Ovary (tissue), 9 donors: ENCODE measurements around the gene TCF25. TPM values are rescaled to one million over a fixed set of nuclear protein-coding genes. Genes with fewer than 3 reads are reported as not detected.

Experiments
- DNase-seq, 5 donors: peaks; one replicate each; pipeline ENCODE4 v3.0.0-alpha.2; 2019 to 2020
- H3K27ac ChIP-seq, 2 donors: fragments of 200-600 bp; one replicate each; pipeline versions ENCODE4 v1.5.1 to v1.8.0; 2019 to 2022
- H3K27me3 ChIP-seq: fragments of 200-600 bp; one replicate; pipeline ENCODE4 v1.8.0; 2022
- H3K36me3 ChIP-seq: fragments of 200-600 bp; sonication (generic); one replicate; pipeline ENCODE4 v1.5.1; 2019
- H3K4me1 ChIP-seq: one replicate; pipeline ENCODE4 v1.8.1; 2013; ENCODE audit warnings: mild to moderate bottlenecking, moderate library complexity; ENCODE audit not compliant: insufficient read depth
- H3K4me3 ChIP-seq: fragments of 200-600 bp; sonication (generic); one replicate; pipeline ENCODE4 v1.5.1; 2017
- H3K9me3 ChIP-seq, 2 donors: fragments of 200-600 bp in 1 of 2; sonication (generic) in 1 of 2; one replicate each; pipeline versions ENCODE4 v1.5.1 to v1.8.1; 2013 to 2019; ENCODE audit warnings: mild to moderate bottlenecking in 1 of 2, moderate library complexity in 1 of 2
- EP300 ChIP-seq: sonication (generic); formaldehyde crosslinking; IDR thresholded peaks from one replicate; pipeline ENCODE4 v1.6.1; 2017; ENCODE audit warnings: antibody characterized with exemption
- POLR2A ChIP-seq: fragments of 450-650 bp; IDR thresholded peaks from one replicate; pipeline ENCODE4 v1.6.1; 2017; ENCODE audit warnings: antibody characterized with exemption, mild to moderate bottlenecking, moderate library complexity
- whole genome bisulfite sequencing, 3 donors: extraction: QIAGEN DNeasy Blood & Tissue Kit in 1 of 3; methylation state at CpG; one replicate each; pipeline versions ENCODE4 v1.1.5 to v1.1.7; 2013 to 2017; 5-methylcytosine and 5-hydroxymethylcytosine counted together
- intact Hi-C, 4 donors: fragments of 100-400 bp; cut with DNase I; formaldehyde crosslinking; loops; one replicate each; pipeline versions ENCODE4 v1.11.0 to v1.15.1; 2022 to 2023
- polyA plus RNA-seq, 2 donors: library from polyadenylated mRNA; stranded (reverse); fragments of 200-250 nt in 1 of 2; fragments of 350-450 nt in 1 of 2; fragmentation: Illumina TruSeq in 1 of 2; extraction: RNeasy Lipid Tissue Mini Kit (QIAGEN cat#74804) in 1 of 2; gene quantifications; one replicate each; pipeline ENCODE4 v1.2.3, GENCODE V29; 2013 to 2014
- total RNA-seq, 7 donors: library from RNA; depleted of rRNA in 2 of 7; stranded (reverse); fragments of >200 nt in 2 of 7; fragmentation: NEBNext Ultra II Directional in 3 of 7; extraction: Animal tissue kit (Norgen Biotek cat#: 25700) in 3 of 7; gene quantifications; one replicate each; pipeline versions ENCODE4 v1.1.0 to v1.2.4, GENCODE V29; 2016 to 2023
- TF ChIP-seq, protein P1 (sequence below), 3 donors: fragments of 450-650 bp in 2 of 3; fragments of 200-600 bp in 1 of 3; IDR thresholded peaks; one replicate each; pipeline versions ENCODE4 v1.5.1 to v1.8.0; 2016 to 2022; ENCODE audit warnings: antibody characterized with exemption in 3 of 3, mild to moderate bottlenecking in 1 of 3
- donor health status: DM: no; HTN: no; CAD: no; lungs with moderate emphysema.
- donor health status: DM: no; HTN: no; CAD: no.
- donor health status: Bipolar disorder and iron deficiency.
- donor health status: DM: yes; HTN: yes; CAD: no.
- donor health status: DM: no; HTN: no; CAD: no.
- donor health status: DM: yes; HTN: yes; CAD: no.

Gene TCF25
- total and polyA plus RNA-seq, 9 donors: 122 to 210 (median 185) TPM

DNA sequence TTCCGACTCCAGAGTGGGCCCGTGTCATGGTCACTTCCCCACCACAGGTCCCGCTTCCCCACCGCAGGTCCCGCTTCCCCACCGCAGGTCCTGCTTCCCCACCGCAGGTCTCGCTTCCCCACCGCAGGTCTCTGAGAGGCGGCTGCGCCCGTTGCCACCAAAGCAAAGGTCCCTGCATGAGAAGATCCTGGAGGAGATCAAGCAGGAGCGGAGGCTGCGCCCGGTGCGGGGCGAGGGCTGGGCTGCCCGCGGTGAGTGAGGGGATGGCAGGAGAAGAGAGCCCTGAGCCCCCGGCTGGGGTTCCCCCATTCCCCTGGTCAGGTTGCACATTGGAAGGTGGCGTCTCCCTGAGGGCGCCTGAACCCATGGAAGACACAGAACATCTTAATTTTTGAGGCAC is 17.4 kb upstream of the TCF25 start:
- no peaks in the 10 kb centered on the region for H3K9me3 ChIP-seq
- H3K27ac ChIP-seq: no peak overlapping the region
- no peak overlapping the region for H3K4me3 ChIP-seq
- H3K4me1 ChIP-seq: no peaks in the 10 kb centered on the region
- no peaks in the 10 kb centered on the region for H3K36me3 ChIP-seq
- TF ChIP-seq POLR2A: no peak
- TF ChIP-seq EP300: no peak
- TF ChIP-seq, protein P1, sequence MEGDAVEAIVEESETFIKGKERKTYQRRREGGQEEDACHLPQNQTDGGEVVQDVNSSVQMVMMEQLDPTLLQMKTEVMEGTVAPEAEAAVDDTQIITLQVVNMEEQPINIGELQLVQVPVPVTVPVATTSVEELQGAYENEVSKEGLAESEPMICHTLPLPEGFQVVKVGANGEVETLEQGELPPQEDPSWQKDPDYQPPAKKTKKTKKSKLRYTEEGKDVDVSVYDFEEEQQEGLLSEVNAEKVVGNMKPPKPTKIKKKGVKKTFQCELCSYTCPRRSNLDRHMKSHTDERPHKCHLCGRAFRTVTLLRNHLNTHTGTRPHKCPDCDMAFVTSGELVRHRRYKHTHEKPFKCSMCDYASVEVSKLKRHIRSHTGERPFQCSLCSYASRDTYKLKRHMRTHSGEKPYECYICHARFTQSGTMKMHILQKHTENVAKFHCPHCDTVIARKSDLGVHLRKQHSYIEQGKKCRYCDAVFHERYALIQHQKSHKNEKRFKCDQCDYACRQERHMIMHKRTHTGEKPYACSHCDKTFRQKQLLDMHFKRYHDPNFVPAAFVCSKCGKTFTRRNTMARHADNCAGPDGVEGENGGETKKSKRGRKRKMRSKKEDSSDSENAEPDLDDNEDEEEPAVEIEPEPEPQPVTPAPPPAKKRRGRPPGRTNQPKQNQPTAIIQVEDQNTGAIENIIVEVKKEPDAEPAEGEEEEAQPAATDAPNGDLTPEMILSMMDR (IDR thresholded peaks at IDR 0.05): no peak
- WGBS, 3 donors: 91 to 94% (median 93%) methylated on average over 22 of the region's 22 CpGs
- intact Hi-C loops: loop anchor here in 2 of 4 donors (10.0 kb wide), 1 partner anchor 151 kb away; the partner anchor contains the start of gene SPATA2L (in 2 of the 2)
- no peak for DNase-seq
- no peaks in the 10 kb centered on the region for H3K27me3 ChIP-seq

DNA sequence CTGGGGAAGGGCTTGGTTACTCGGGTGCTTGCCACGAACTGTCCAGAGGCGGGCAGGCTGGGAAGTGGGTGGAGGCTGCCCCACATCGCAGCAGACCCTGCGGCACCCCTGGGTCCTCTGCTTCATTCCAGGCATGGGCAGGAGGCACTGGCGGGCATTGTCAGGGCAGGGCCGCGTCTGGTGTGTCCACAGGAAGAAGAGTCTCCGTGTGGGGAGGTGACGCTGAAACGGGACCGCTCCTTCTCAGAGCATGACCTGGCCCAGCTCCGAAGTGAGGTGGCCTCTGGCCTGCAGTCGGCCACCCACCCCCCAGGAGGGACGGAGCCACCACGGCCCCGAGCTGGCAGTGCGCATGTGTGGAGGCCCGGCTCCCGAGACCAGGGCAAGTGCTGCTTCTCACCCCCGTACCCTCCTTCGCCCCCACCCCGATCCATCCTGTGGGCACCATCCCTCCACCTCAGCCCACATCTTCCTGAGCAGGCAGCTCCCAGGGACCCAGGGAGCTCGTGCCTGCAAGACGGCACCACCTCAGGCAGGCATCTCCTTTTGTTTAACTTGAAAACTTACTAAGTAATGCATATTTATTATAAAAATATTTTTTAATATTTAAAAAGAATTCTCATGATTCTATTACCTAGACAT is 14.3 kb upstream of the TCF25 start:
- Histone ChIP-seq H3K4me3 (no peak overlapping the region), H3K9me3 (no peaks in the 10 kb centered on the region), H3K4me1 (no peaks in the 10 kb centered on the region), H3K27me3 (no peaks in the 10 kb centered on the region), H3K36me3 (no peaks in the 10 kb centered on the region), H3K27ac (no peak overlapping the region)
- DNase-seq: no peak
- WGBS, 3 donors: 88 to 91% (median 90%) methylated on average over 22 to 25 of the region's 25 CpGs
- TF ChIP-seq EP300: no peak
- TF ChIP-seq, protein P1 (IDR thresholded peaks at IDR 0.05): no peak
- TF ChIP-seq POLR2A: no peak
- intact Hi-C loops: loop anchor here in 2 of 4 donors (10.0 kb wide), 1 partner anchor 154 kb away; the partner anchor contains the start of gene SPATA2L (in 2 of the 2)

DNA sequence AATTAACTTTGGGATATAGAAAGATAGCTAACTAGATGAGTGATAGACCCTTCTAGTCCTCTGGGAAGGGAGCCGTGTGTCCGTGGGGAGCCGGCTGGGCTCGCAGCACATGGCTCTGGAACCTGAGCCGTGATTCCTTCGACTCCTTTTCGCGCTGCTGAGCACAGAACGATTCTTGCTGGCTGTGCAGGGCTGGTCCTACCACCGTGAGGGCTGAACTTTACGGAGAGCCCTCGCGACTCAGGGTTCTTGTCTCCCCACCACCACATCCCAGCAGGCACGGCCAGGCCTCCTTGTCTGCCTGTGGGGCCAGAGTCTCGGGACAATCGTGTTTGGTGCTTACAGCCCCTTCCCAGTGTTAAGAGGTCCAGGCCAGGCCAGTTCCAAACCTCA is 13.8 kb upstream of the TCF25 start:
- no peak overlapping the region for H3K27ac ChIP-seq
- H3K4me1 ChIP-seq: no peaks in the 10 kb centered on the region
- WGBS, 3 donors: 79 to 85% (median 82%) methylated on average over 16 of the region's 16 CpGs
- H3K4me3 ChIP-seq: no peak overlapping the region
- no peak for TF ChIP-seq POLR2A
- TF ChIP-seq, protein P1 (IDR thresholded peaks at IDR 0.05): no peak
- TF ChIP-seq EP300: no peak
- no peaks in the 10 kb centered on the region for H3K9me3 ChIP-seq
- H3K36me3 ChIP-seq: no peaks in the 10 kb centered on the region
- DNase-seq: no peak
- intact Hi-C loops: loop anchor here in 3 of 4 donors (5.0 to 10.0 kb wide), 2 partner anchors 152 to 155 kb away; partner anchors contain the start of gene SPATA2L (in 2 of the 3)
- no peaks in the 10 kb centered on the region for H3K27me3 ChIP-seq

DNA sequence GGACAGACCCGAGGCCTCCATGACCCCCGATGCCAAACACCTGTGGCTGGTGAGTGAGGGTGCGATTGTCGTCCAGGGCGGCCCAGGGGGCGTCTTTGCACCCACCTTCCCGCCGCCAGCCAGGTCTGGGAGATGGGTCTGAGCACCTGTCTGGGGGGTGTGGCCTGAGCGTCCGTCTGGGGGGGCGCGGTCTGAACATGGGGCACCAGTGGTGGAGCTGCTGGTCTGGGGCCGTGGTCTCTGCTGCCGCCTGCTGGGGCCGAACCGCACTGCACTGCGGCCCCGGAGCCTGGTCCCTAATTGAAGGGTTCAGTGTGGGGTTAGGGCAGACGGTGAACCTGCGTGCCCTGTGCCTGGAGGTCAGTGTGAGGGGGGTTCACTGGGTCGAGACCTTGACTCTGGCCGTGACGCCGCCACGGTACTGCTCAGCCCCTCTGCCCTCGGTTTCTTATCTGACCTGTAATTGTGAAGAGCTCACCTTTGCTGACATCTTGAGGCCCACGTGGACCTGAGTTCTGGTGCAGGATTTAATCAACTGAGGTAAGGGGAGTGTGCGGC is 12.6 kb upstream of the TCF25 start:
- no peak overlapping the region for H3K4me3 ChIP-seq
- H3K27me3 ChIP-seq: no peaks in the 10 kb centered on the region
- peak; percentile 32 to 81 (median 67) for DNase-seq
- no peaks in the 10 kb centered on the region for H3K9me3 ChIP-seq
- H3K4me1 ChIP-seq: no peaks in the 10 kb centered on the region
- no peaks in the 10 kb centered on the region for H3K36me3 ChIP-seq
- intact Hi-C loops: loop anchor here in 1 of 4 donors (5.0 kb wide), 1 partner anchor 154 kb away; no protein-coding TSS in a partner anchor
- TF ChIP-seq POLR2A: no peak
- no peak for TF ChIP-seq EP300
- TF ChIP-seq, protein P1 (IDR thresholded peaks at IDR 0.05): peak; percentile 63 to 94 (median 76)
- WGBS, 3 donors: 19 to 28% (median 22%) methylated on average over 25 to 28 of the region's 28 CpGs
- H3K27ac ChIP-seq: no peak overlapping the region
